Skeletal muscle satellite cell (primary cell): ENCODE results near the gene KLRC1.
"Not testable (repeated sequence)": the region's sequence is repeated elsewhere in the genome, so short reads cannot be mapped to it uniquely, and the experiment has no call there.

ENCODE experiments used
- H3K27me3 ChIP-seq: 2 replicates; pipeline ENCODE4 v1.7.0; 2013; ENCODE audit warnings: low read length; ENCODE audit not compliant: control insufficient read depth, insufficient read depth
- H3K36me3 ChIP-seq: 2 replicates; pipeline ENCODE4 v1.7.0; 2013; ENCODE audit warnings: mild to moderate bottlenecking, control low read depth, low read length; ENCODE audit not compliant: insufficient read depth
- H3K4me1 ChIP-seq: 2 replicates; pipeline ENCODE4 v1.7.0; 2013; ENCODE audit warnings: low read length; ENCODE audit not compliant: control insufficient read depth, insufficient read depth
- H3K4me2 ChIP-seq: 2 replicates; pipeline ENCODE4 v1.7.0; 2013; ENCODE audit warnings: mild to moderate bottlenecking, low read length
- H3K4me3 ChIP-seq: 2 replicates; pipeline ENCODE4 v1.7.0; 2013; ENCODE audit warnings: low read length
- H3K9ac ChIP-seq: 2 replicates; pipeline ENCODE4 v1.7.0; 2013; ENCODE audit warnings: mild to moderate bottlenecking, low read depth, low read length, moderate library complexity
- H3K9me3 ChIP-seq: replicated peaks from 2 replicates; pipeline ENCODE4 v1.7.0; 2013; ENCODE audit warnings: mild to moderate bottlenecking, control low read depth, low read length

KLRC1 gene

GRCh38 chr12:10420334-10420733, 32.8 kb downstream of the KLRC1 start, which contains the start of gene KLRC3:
TSS of gene KLRC3 (minus strand) at chr12:10420595. CDS start at chr12:10420550, 45 bp downstream.
- not testable (repeated sequence) for H3K4me3 ChIP-seq, H3K9ac ChIP-seq, H3K9me3 ChIP-seq, H3K4me1 ChIP-seq, H3K4me2 ChIP-seq, H3K36me3 ChIP-seq, H3K27me3 ChIP-seq

- no peak within 1 kb of the TSS for H3K4me3 ChIP-seq
- H3K9ac ChIP-seq = no peak within 1 kb of the TSS
- no peaks in the 10 kb centered on the region for H3K27me3 ChIP-seq
- H3K9me3 ChIP-seq = no peaks in the 10 kb centered on the region
- H3K36me3 ChIP-seq = no peaks in the 10 kb centered on the region
- H3K4me1 ChIP-seq = no peaks in the 10 kb centered on the region
- no peak within 1 kb of the TSS for H3K4me2 ChIP-seq
Observed at GRCh38 chr12:10409392-10409791, 43.8 kb downstream of the KLRC1 start, which contains the start of gene KLRC4. TSS of gene KLRC4 (minus strand) at chr12:10409757. CDS start at chr12:10409575, 182 bp downstream.

- H3K36me3 ChIP-seq = no peaks in the 10 kb centered on the region
- H3K27me3 ChIP-seq = no peaks in the 10 kb centered on the region
- H3K4me1 ChIP-seq = no peaks in the 10 kb centered on the region
- no peak overlapping the region for H3K4me2 ChIP-seq
- H3K9me3 ChIP-seq = no peaks in the 10 kb centered on the region
- no peak overlapping the region for H3K9ac ChIP-seq
- H3K4me3 ChIP-seq = no peak overlapping the region
Observed at GRCh38 chr12:10408842-10409241, 44.3 kb downstream of the KLRC1 start.

GRCh38 chr12:10406725-10407124, 46.5 kb downstream of the KLRC1 start:
- no peak overlapping the region for H3K4me3 ChIP-seq
- no peaks in the 10 kb centered on the region for H3K4me1 ChIP-seq
- no peak overlapping the region for H3K4me2 ChIP-seq
- H3K9ac ChIP-seq = no peak overlapping the region
- no peaks in the 10 kb centered on the region for H3K36me3 ChIP-seq
- H3K9me3 ChIP-seq = no peaks in the 10 kb centered on the region
- H3K27me3 ChIP-seq = no peaks in the 10 kb centered on the region

- Histone ChIP-seq H3K4me3 (no peak overlapping the region), H3K4me1 (no peaks in the 10 kb centered on the region), H3K36me3 (no peaks in the 10 kb centered on the region), H3K4me2 (no peak overlapping the region), H3K9ac (no peak overlapping the region), H3K27me3 (no peaks in the 10 kb centered on the region), H3K9me3 (no peaks in the 10 kb centered on the region)
Observed at GRCh38 chr12:10405294-10405693, 47.9 kb downstream of the KLRC1 start.

- Histone ChIP-seq H3K4me2 (no peak overlapping the region), H3K4me3 (no peak overlapping the region), H3K9me3 (no peaks in the 10 kb centered on the region), H3K4me1 (no peaks in the 10 kb centered on the region), H3K9ac (no peak overlapping the region), H3K36me3 (no peaks in the 10 kb centered on the region), H3K27me3 (no peaks in the 10 kb centered on the region)
Observed at GRCh38 chr12:10404798-10405197, 48.4 kb downstream of the KLRC1 start.

GRCh38 chr12:10400829-10401228, 52.3 kb downstream of the KLRC1 start:
- Histone ChIP-seq H3K9ac (no peak overlapping the region), H3K9me3 (no peaks in the 10 kb centered on the region), H3K4me1 (no peaks in the 10 kb centered on the region), H3K36me3 (no peaks in the 10 kb centered on the region), H3K4me2 (no peak overlapping the region), H3K27me3 (no peaks in the 10 kb centered on the region), H3K4me3 (no peak overlapping the region)

- Histone ChIP-seq H3K9ac (no peak overlapping the region), H3K4me3 (no peak overlapping the region), H3K4me2 (no peak overlapping the region), H3K4me1 (peaks cover 10% of the 10 kb centered on the region), H3K9me3 (no peaks in the 10 kb centered on the region), H3K27me3 (no peaks in the 10 kb centered on the region), H3K36me3 (no peaks in the 10 kb centered on the region)
Observed at GRCh38 chr12:10398168-10398567, 55.0 kb downstream of the KLRC1 start.

- H3K9me3 ChIP-seq = no peaks in the 10 kb centered on the region
- no peaks in the 10 kb centered on the region for H3K36me3 ChIP-seq
- H3K9ac ChIP-seq = no peak overlapping the region
- H3K4me1 ChIP-seq = peaks cover 19% of the 10 kb centered on the region
- H3K4me3 ChIP-seq = no peak overlapping the region
- no peak overlapping the region for H3K4me2 ChIP-seq
- H3K27me3 ChIP-seq = no peaks in the 10 kb centered on the region
Observed at GRCh38 chr12:10397296-10397695, 55.9 kb downstream of the KLRC1 start.

- H3K36me3 ChIP-seq, H3K27me3 ChIP-seq, H3K9ac ChIP-seq, H3K9me3 ChIP-seq, H3K4me3 ChIP-seq: not testable (repeated sequence)
- H3K4me2 ChIP-seq = peak overlapping the region; percentile 70
- H3K4me1 ChIP-seq = peaks cover 27% of the 10 kb centered on the region
Observed at GRCh38 chr12:10396176-10396575, 57.0 kb downstream of the KLRC1 start.
